IPS-NIHi7 (cell line): ENCODE measurements around the gene RPL29.

Experiments
- DNase-seq: peaks from one replicate; pipeline ENCODE4 v3.0.0; 2012; ENCODE audit warnings: mixed read lengths; ENCODE audit errors: extremely low spot score

The RPL29 gene

GRCh38 chr3:51966016-51966415 is 29.7 kb downstream of the RPL29 start:
- no peak for DNase-seq

DNA sequence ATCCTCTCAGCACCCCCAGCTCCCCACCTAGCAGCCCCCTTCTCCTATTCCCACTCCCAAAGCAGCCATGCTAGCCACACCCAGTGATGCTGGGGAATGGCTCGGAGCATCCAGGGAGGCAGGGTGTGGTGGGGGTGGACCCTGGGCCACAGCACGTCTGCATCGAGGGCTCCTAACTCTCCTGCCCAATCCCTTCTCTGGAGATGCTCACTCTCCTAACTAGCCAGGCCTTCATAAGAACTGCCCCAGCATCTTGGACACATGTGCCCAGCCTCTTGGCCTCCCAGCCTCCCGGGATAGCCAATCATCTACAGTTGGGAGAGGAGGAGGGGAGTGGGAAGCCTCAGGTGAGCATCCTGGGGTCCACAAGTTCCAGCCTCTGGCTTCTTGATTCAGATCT is 31.2 kb downstream of the RPL29 start:
- DNase-seq: no peak

DNA sequence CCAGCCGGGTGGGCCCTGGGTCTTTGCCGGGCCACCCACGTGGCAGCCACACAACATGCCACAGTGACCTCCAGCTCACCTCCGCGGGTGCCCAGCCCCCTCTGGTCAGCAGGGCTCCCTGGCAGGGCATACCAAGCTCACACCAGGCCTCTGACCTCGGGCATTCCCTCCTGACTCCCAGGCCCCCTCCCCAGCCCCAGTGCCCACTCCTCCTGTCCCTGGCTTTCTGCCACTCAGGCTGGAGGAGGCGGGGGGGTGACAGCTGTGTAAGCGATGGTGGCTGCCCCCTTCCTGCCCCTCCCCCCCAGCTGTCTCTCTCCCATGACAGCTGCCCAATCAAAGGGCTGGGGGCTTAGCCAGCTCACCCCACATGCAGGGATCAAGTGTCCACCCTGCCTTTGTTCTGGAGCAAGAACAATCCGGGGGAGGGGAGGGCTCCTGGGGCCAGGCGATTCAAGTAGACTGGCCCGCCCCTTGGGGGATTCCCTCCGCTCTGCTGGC is 31.7 kb downstream of the RPL29 start:
- no peak for DNase-seq

DNA sequence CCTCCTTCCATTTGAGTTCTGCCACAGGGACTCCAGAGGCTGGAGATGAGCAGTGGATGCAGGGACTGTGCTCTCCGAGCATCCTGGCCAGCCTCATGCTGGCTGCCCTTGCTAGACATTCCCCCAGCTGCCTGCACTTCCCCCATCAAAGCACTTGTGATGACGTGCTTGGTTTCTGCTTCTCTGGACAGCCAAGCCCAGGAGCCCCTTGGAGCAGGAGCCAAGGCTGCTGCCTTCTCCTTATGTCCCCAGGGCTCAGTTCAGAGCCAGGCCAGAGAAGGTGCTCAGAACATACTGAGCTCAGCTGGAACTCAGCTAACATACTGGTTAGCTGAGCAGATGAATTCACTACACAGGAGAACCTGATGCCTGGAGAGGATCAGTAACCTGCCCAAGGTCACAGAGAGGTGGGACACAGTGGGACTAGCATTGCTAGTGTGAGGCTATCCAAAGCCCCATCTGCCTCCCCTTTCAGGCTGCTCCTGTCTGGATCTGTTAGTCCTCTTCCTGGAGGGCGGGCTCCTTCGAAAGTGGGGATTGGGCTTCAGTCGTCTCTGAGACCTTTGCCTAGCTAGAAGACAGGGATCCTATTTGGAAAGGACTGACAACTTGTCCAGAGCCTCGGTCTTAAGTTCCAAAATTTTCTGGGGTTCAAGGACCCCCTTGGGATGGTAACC is 32.7 kb downstream of the RPL29 start:
- DNase-seq: no peak

- DNase-seq: no peak
These were observed 33.8 kb downstream of the RPL29 start for GRCh38 chr3:51961602-51962569.

GRCh38 chr3:51961011-51961410 is 34.7 kb downstream of the RPL29 start:
- DNase-seq: no peak

DNA sequence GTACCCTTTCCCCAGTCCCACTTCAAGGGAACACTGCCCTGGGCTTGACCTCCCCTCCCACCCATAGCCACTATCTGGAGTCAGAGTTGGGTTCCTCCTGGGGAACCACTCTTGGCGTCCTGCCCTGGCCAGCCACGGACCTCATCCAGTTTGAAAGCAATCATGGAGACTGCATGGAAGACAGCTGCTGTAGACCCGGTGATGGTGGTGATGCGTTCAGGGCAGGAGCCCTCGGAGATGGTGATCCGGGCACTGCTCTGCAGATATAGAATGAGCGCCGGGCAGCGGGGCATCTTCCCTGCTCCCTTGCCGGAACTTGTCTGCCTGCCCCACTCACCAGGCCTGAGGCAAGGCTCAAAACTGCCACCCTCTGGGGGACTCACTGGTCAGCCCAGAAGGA is 35.3 kb downstream of the RPL29 start:
- no peak for DNase-seq

DNA sequence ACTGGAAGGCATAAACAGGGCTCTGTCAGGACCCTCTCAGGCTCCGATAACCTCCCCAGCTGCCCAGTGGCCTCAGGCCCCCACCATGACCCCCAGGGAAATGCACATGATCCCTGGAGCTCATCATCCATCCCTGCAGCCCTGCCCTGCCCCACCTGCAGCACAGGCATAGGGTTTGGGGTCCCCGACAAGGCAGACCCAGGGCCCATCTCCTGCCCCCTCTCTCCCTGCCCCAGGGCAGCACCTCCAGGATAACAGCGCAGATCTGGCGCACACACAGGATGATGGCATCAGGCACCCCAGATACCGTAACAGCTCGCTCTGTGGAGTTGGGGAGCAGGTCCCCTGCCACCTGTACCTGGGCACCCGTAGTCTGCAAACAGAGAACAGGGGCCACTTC is 36.0 kb downstream of the RPL29 start:
- no peak for DNase-seq

DNA sequence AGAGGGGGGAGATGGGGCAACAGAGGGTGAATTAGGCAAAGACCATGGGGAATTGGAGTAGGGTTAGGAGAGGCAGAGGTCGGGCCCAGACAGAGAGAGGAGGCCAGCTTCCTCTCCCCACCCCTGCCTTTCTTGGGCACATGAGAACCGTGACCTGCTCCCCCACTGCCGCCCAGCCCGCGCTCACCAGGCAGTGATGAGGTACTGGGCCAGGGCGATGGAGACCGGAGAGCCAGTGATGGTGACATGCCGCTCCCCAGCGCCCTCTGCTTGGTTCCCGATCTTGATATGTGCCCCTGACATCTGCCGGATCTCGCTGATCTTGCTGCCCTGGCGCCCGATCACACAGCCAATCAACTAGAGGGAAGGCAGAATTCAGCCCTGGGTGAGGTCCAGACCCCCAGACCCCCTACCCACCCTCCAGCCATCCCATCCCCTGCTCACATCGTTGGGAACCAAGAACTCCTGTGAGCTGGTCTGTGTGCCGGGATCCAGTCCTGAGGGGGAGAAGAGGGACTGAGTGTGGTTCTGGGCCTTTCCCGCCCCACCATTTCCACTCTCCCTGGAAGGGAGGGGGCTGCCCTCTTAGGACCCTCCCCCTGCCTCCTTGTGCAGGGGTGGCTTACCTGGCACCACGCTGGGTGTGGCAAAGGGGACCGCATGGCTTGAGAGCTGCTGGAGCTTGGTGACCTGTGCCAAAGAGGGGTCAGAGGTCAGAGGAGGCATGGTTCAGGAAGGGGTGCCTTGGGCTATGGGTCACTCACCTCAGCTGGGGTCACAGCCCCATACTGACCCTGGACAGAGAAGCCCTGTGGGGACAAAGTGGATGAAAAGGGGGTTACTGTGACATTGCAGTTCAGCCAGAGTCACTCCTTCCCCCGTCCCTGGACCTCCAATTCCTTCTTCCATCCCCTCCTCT is 36.8 kb downstream of the RPL29 start:
- DNase-seq: no peak

- no peak for DNase-seq
These were observed 38.0 kb downstream of the RPL29 start for GRCh38 chr3:51957520-51958205.

DNA sequence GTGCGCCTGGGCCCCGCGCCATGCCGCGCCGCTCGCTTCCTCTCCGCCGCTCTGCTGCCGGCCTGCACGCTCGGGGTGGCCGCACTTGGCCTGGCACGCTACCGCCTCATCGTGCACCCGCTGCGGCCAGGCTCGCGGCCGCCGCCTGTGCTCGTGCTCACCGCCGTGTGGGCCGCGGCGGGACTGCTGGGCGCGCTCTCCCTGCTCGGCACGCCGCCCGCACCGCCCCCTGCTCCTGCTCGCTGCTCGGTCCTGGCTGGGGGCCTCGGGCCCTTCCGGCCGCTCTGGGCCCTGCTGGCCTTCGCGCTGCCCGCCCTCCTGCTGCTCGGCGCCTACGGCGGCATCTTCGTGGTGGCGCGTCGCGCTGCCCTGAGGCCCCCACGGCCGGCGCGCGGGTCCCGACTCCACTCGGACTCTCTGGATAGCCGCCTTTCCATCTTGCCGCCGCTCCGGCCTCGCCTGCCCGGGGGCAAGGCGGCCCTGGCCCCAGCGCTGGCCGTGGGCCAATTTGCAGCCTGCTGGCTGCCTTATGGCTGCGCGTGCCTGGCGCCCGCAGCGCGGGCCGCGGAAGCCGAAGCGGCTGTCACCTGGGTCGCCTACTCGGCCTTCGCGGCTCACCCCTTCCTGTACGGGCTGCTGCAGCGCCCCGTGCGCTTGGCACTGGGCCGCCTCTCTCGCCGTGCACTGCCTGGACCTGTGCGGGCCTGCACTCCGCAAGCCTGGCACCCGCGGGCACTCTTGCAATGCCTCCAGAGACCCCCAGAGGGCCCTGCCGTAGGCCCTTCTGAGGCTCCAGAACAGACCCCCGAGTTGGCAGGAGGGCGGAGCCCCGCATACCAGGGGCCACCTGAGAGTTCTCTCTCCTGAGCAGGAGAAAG is 39.6 kb downstream of the RPL29 start:
- peak; percentile 82 for DNase-seq

GRCh38 chr3:51955175-51955892 is 40.4 kb downstream of the RPL29 start, which contains the start of gene GPR62:
TSS of gene GPR62 (plus strand) at chr3:51955381. CDS start at chr3:51955653, 272 bp downstream.
- peak; percentile 31 for DNase-seq

GRCh38 chr3:51954713-51955112 is 41.0 kb downstream of the RPL29 start:
- DNase-seq: no peak

DNA sequence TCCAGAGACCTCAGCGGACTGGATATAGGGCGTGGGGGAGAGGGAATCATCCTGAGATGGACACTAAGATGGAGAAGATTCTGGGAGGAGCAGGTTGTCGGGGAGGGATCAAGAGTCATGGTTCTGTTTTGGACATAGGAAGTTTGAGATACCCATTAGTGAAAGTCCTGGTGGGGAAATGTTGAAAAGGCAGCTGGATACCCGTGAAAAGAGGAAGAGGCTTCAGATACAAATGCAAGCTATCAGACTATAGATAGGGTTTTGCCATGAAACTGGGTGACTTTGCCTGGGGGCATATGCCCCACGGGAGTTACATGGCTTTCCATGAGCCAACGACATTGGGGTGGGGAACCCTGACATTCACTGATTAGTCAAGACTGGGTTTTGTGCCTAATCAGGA is 41.6 kb downstream of the RPL29 start:
- no peak for DNase-seq

- DNase-seq: no peak
These were observed 42.2 kb downstream of the RPL29 start for GRCh38 chr3:51953445-51953844.

GRCh38 chr3:51950899-51951298 is 44.8 kb downstream of the RPL29 start:
- no peak for DNase-seq

GRCh38 chr3:51949121-51949520 is 46.6 kb downstream of the RPL29 start:
- no peak for DNase-seq

GRCh38 chr3:51948016-51948580 is 47.6 kb downstream of the RPL29 start:
- DNase-seq: no peak
